Stimulated activated naive CD8-positive, alpha-beta T cell treated with anti-CD3 and anti-CD28 coated beads, Interleukin-15, Interleukin-2, amounts not matched to agents 100 U/mL and 50 U/mL, for 24 hours (primary cell): Measurements from ENCODE around the gene POLR2C.

Experiments used
- ATAC-seq: fragments of 150-1000 bp; cut with Tn5 transposase; one replicate; pipeline ENCODE4 v1.10.0; 2021
- DNase-seq: peaks from one replicate; pipeline ENCODE4 v3.0.0; 2021

The POLR2C gene

DNA sequence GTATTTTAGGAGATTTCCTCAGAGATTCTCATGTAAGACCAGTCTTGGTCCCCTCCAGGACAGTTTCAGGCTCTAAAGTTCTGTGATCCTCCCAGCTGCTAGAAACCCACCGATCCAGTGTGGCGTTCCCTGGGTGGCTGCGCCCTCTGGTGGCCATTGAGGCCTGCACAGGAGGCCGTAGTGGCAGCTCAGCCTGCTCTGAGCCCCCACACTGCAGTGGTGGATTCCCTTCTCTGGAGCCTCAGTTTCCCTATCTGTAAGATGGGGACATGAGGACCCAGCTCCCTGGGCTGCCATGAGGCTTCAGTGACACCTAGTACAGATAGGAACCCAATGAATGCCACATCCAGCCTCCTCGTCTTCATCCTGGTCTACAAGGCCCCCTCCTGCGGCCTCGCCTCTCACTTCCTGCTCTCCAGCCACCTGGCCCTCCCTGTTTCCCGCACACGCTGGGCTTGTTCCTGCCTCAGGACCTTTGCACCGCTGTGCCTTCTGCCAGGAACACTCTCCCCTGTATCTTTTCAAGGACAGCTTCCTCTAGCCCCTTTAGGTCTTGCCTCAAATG lies 57.4 kb downstream of the POLR2C start:
- DNase-seq (peak; percentile 89), ATAC-seq (peak; percentile 91)
